Measurements from ENCODE around the gene PEX5L. TPM values are rescaled to one million over a fixed set of nuclear protein-coding genes. Genes with fewer than 3 reads are reported as not detected.

PEX5L gene
- total RNA-seq, 1 experiment from 2014 or later = 0.60 TPM

DNA sequence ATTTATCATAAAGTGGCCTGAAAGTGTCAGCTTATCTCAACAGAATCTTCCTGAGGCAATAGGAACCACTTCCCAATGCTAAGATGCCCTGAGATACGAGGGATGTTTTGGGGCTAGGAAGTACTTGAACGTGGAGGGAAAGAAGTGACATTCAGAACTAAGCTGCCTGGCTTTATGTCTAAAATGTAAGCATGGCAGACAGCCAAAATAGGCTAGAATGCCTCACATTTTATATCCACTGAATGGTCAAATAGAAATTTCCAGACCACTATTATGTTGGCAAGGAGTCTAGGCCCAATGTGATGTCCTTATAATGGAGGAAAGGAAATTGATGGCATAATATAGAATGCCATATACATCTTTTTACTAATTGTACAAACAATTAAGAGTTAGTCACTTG lies 154.9 kb downstream of the PEX5L start:
- no peaks in the 10 kb centered on the region for H3K27me3 ChIP-seq (ENCODE audit: low read length)
- no peak overlapping the region for H3K27ac ChIP-seq (ENCODE audit: low read length)
- peak overlapping the region; percentile 46 for H3K4me2 ChIP-seq (ENCODE audit: low read depth, low read length, poor library complexity, severe bottlenecking)
- no peaks in the 10 kb centered on the region for H3K79me2 ChIP-seq (ENCODE audit: low read length)
- H4K20me1 ChIP-seq (ENCODE audit: insufficient read depth, low read depth, low read length) = no peaks in the 10 kb centered on the region
- no peak overlapping the region for H3K9ac ChIP-seq (ENCODE audit: low read length)
- H3K9me2 ChIP-seq (replicated peaks; ENCODE audit: insufficient read depth, low read length) = no peaks in the 10 kb centered on the region
- no peak overlapping the region for H3K4me3 ChIP-seq (ENCODE audit: low read length)
- DNase-seq = no peak
- peaks cover 31% of the 10 kb centered on the region for H3K4me1 ChIP-seq (ENCODE audit: low read length)
- no peaks in the 10 kb centered on the region for H3K9me3 ChIP-seq (ENCODE audit: low read length)
- H2AFZ ChIP-seq (ENCODE audit: low read length) = no peak overlapping the region
- H3K36me3 ChIP-seq (ENCODE audit: insufficient read depth, low read length) = no peaks in the 10 kb centered on the region

DNA sequence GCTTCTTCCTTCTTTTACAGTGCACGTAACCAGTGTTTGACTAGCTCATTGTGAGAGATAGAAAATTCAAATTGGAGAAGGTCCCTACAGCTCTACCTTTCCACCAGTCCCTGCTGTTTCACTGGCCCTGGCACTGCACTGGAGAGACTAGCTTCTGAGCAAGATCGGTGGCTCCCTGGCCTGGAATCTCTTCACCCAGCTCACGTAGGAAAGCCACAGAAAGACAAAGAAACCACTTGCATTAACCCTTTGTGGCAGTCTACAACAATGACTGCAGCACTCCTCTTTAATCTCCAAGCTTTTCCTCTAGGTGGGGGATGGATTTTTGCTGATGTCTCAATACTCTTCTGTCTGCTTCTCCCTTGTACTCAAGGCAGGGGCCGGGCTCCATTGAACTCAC lies 155.9 kb downstream of the PEX5L start:
- Histone ChIP-seq H3K9me3 (ENCODE audit: low read length) (no peaks in the 10 kb centered on the region), H3K4me3 (ENCODE audit: low read length) (no peak overlapping the region; the same call in 1 of the 2 replicates), H2AFZ (ENCODE audit: low read length) (peak overlapping the region; percentile 21; the same call in 1 of the 2 replicates), H3K79me2 (ENCODE audit: low read length) (no peaks in the 10 kb centered on the region), H3K27me3 (ENCODE audit: low read length) (no peaks in the 10 kb centered on the region), H3K9ac (ENCODE audit: low read length) (no peak overlapping the region), H3K27ac (ENCODE audit: low read length) (no peak overlapping the region), H3K36me3 (ENCODE audit: insufficient read depth, low read length) (no peaks in the 10 kb centered on the region), H4K20me1 (ENCODE audit: insufficient read depth, low read depth, low read length) (no peaks in the 10 kb centered on the region), H3K4me2 (ENCODE audit: low read depth, low read length, poor library complexity, severe bottlenecking) (peak overlapping the region; percentile 46), H3K9me2 (replicated peaks; ENCODE audit: insufficient read depth, low read length) (no peaks in the 10 kb centered on the region), H3K4me1 (ENCODE audit: low read length) (peaks cover 23% of the 10 kb centered on the region)
- DNase-seq = no peak

GRCh38 chr3:179876440-179876839 lies 160.3 kb downstream of the PEX5L start:
- no peaks in the 10 kb centered on the region for H3K9me3 ChIP-seq (ENCODE audit: low read length)
- no peaks in the 10 kb centered on the region for H3K27me3 ChIP-seq (ENCODE audit: low read length)
- no peak for DNase-seq
- no peak overlapping the region for H3K27ac ChIP-seq (ENCODE audit: low read length)
- peaks cover 34% of the 10 kb centered on the region for H3K4me1 ChIP-seq (ENCODE audit: low read length)
- H3K9me2 ChIP-seq (replicated peaks; ENCODE audit: insufficient read depth, low read length) = no peaks in the 10 kb centered on the region
- no peak overlapping the region for H3K4me2 ChIP-seq (ENCODE audit: low read depth, low read length, poor library complexity, severe bottlenecking)
- H3K36me3 ChIP-seq (ENCODE audit: insufficient read depth, low read length) = no peaks in the 10 kb centered on the region
- H4K20me1 ChIP-seq (ENCODE audit: insufficient read depth, low read depth, low read length) = no peaks in the 10 kb centered on the region
- H2AFZ ChIP-seq (ENCODE audit: low read length) = no peak overlapping the region
- H3K79me2 ChIP-seq (ENCODE audit: low read length) = no peaks in the 10 kb centered on the region
- H3K4me3 ChIP-seq (ENCODE audit: low read length) = no peak overlapping the region
- H3K9ac ChIP-seq (ENCODE audit: low read length) = no peak overlapping the region

DNA sequence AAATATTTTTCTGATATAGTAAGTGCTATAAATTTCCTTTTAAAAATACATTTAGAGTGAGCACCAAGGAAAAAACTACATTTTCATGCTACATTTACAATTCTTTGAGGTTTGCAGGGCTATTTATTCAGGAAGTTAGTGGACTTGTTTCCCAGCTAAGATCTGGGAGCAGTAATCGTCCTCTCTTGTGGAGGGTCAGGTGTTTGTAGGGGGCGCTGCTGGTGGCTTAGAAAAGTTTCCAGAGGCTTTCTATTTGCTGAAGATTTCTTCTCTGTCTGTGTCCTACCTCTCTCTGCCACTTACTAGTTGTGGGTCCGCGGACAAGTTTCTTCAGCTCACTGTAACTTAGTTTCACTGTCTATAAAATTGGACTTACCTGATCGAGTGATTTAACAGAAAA lies 163.9 kb downstream of the PEX5L start:
- Histone ChIP-seq H4K20me1 (ENCODE audit: insufficient read depth, low read depth, low read length) (no peaks in the 10 kb centered on the region), H3K27ac (ENCODE audit: low read length) (no peak overlapping the region), H3K4me1 (ENCODE audit: low read length) (peaks cover 20% of the 10 kb centered on the region), H3K9me3 (ENCODE audit: low read length) (no peaks in the 10 kb centered on the region), H3K27me3 (ENCODE audit: low read length) (no peaks in the 10 kb centered on the region), H3K4me3 (ENCODE audit: low read length) (no peak overlapping the region), H3K36me3 (ENCODE audit: insufficient read depth, low read length) (no peaks in the 10 kb centered on the region), H3K4me2 (ENCODE audit: low read depth, low read length, poor library complexity, severe bottlenecking) (no peak overlapping the region), H3K79me2 (ENCODE audit: low read length) (no peaks in the 10 kb centered on the region), H2AFZ (ENCODE audit: low read length) (no peak overlapping the region), H3K9me2 (replicated peaks; ENCODE audit: insufficient read depth, low read length) (no peaks in the 10 kb centered on the region), H3K9ac (ENCODE audit: low read length) (no peak overlapping the region)
- DNase-seq = no peak

- Histone ChIP-seq H3K4me1 (ENCODE audit: low read length) (peaks cover 20% of the 10 kb centered on the region), H2AFZ (ENCODE audit: low read length) (peak overlapping the region; percentile 93), H3K4me2 (ENCODE audit: low read depth, low read length, poor library complexity, severe bottlenecking) (no peak overlapping the region), H3K4me3 (ENCODE audit: low read length) (no peak overlapping the region), H4K20me1 (ENCODE audit: insufficient read depth, low read depth, low read length) (no peaks in the 10 kb centered on the region), H3K36me3 (ENCODE audit: insufficient read depth, low read length) (no peaks in the 10 kb centered on the region), H3K9ac (ENCODE audit: low read length) (no peak overlapping the region), H3K79me2 (ENCODE audit: low read length) (no peaks in the 10 kb centered on the region), H3K27me3 (ENCODE audit: low read length) (no peaks in the 10 kb centered on the region), H3K9me2 (replicated peaks; ENCODE audit: insufficient read depth, low read length) (no peaks in the 10 kb centered on the region), H3K9me3 (ENCODE audit: low read length) (no peaks in the 10 kb centered on the region), H3K27ac (ENCODE audit: low read length) (no peak overlapping the region)
- no peak for DNase-seq
These were observed 165.0 kb downstream of the PEX5L start for GRCh38 chr3:179871782-179872181.

GRCh38 chr3:179868715-179869114 lies 168.0 kb downstream of the PEX5L start:
- H4K20me1 ChIP-seq (ENCODE audit: insufficient read depth, low read depth, low read length) = no peaks in the 10 kb centered on the region
- no peak overlapping the region for H2AFZ ChIP-seq (ENCODE audit: low read length)
- H3K9me2 ChIP-seq (replicated peaks; ENCODE audit: insufficient read depth, low read length) = no peaks in the 10 kb centered on the region
- no peaks in the 10 kb centered on the region for H3K9me3 ChIP-seq (ENCODE audit: low read length)
- H3K4me1 ChIP-seq (ENCODE audit: low read length) = peaks cover 13% of the 10 kb centered on the region
- no peak overlapping the region for H3K9ac ChIP-seq (ENCODE audit: low read length)
- no peak for DNase-seq
- no peak overlapping the region for H3K4me3 ChIP-seq (ENCODE audit: low read length)
- no peaks in the 10 kb centered on the region for H3K36me3 ChIP-seq (ENCODE audit: insufficient read depth, low read length)
- H3K79me2 ChIP-seq (ENCODE audit: low read length) = no peaks in the 10 kb centered on the region
- H3K27me3 ChIP-seq (ENCODE audit: low read length) = no peaks in the 10 kb centered on the region
- H3K27ac ChIP-seq (ENCODE audit: low read length) = no peak overlapping the region
- H3K4me2 ChIP-seq (ENCODE audit: low read depth, low read length, poor library complexity, severe bottlenecking) = no peak overlapping the region

- DNase-seq = no peak
- Histone ChIP-seq H3K9me2 (replicated peaks; ENCODE audit: insufficient read depth, low read length) (no peaks in the 10 kb centered on the region), H3K4me3 (ENCODE audit: low read length) (no peak overlapping the region), H3K79me2 (ENCODE audit: low read length) (no peaks in the 10 kb centered on the region), H3K36me3 (ENCODE audit: insufficient read depth, low read length) (no peaks in the 10 kb centered on the region), H3K27ac (ENCODE audit: low read length) (no peak overlapping the region), H3K4me1 (ENCODE audit: low read length) (peaks cover 8% of the 10 kb centered on the region), H3K4me2 (ENCODE audit: low read depth, low read length, poor library complexity, severe bottlenecking) (no peak overlapping the region), H2AFZ (ENCODE audit: low read length) (no peak overlapping the region), H3K27me3 (ENCODE audit: low read length) (no peaks in the 10 kb centered on the region), H3K9ac (ENCODE audit: low read length) (no peak overlapping the region), H3K9me3 (ENCODE audit: low read length) (no peaks in the 10 kb centered on the region), H4K20me1 (ENCODE audit: insufficient read depth, low read depth, low read length) (no peaks in the 10 kb centered on the region)
These were observed 168.8 kb downstream of the PEX5L start for GRCh38 chr3:179867961-179868360.

DNA sequence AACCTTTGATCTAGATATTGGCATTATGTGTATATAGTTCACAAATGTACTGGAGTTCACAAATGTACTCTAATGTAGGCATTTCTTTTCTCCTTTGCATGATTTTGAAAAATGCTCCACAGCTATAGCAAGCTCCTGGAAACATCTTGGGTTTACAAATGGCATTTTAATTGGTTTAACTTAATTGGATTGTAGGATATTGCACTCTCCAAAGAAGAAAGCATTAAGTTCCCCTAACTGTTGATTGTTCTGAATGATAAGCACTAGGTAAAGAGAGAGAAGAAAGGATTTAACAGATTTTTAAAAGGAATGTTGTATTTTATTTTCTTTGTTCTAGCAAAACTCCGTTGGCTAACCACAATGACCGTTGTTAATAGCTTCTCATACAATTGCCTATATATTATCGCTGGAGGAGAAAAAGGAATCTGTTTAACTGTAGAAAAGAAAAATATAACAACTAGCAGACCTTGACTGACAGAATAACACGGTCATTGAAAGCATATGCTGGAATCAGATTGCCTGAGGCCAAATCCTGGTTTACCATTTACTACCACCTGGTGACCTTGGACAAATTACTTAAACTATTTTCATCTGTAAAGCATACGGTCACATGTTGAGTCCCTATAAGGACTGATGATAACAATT lies 170.8 kb downstream of the PEX5L start:
- no peaks in the 10 kb centered on the region for H3K4me1 ChIP-seq (ENCODE audit: low read length)
- no peaks in the 10 kb centered on the region for H3K27me3 ChIP-seq (ENCODE audit: low read length)
- H3K4me2 ChIP-seq (ENCODE audit: low read depth, low read length, poor library complexity, severe bottlenecking) = no peak overlapping the region
- no peak overlapping the region for H3K27ac ChIP-seq (ENCODE audit: low read length)
- H3K79me2 ChIP-seq (ENCODE audit: low read length) = no peaks in the 10 kb centered on the region
- no peak overlapping the region for H2AFZ ChIP-seq (ENCODE audit: low read length)
- no peaks in the 10 kb centered on the region for H4K20me1 ChIP-seq (ENCODE audit: insufficient read depth, low read depth, low read length)
- H3K9me3 ChIP-seq (ENCODE audit: low read length) = no peaks in the 10 kb centered on the region
- H3K36me3 ChIP-seq (ENCODE audit: insufficient read depth, low read length) = no peaks in the 10 kb centered on the region
- H3K9ac ChIP-seq (ENCODE audit: low read length) = no peak overlapping the region
- H3K4me3 ChIP-seq (ENCODE audit: low read length) = no peak overlapping the region
- H3K9me2 ChIP-seq (replicated peaks; ENCODE audit: insufficient read depth, low read length) = no peaks in the 10 kb centered on the region
- no peak for DNase-seq
